IMR-90 (cell line): ENCODE measurements around the gene KCNAB1. TPM values are rescaled to one million over a fixed set of nuclear protein-coding genes. Genes with fewer than 3 reads are reported as not detected.

ENCODE experiments used
- ATAC-seq: fragments of 200-7000 bp; cut with Tn5 transposase; 2 replicates; pipeline ENCODE4 v1.9.1; 2020; ENCODE audit warnings: low read depth, mild to moderate bottlenecking, moderate library complexity
- BruUV-seq: library from RNA; stranded (reverse); fragments of 400-500 nt; replicated peaks from 2 replicates; lab custom pipeline; 2021; lab: Mats Ljungman, UMichigan
- CTCF ChIA-PET: fragments of 300-600 bp; formaldehyde crosslinking; extraction: SDS; loops from one replicate; lab custom pipeline; 2021; ENCODE audit warnings: antibody characterized with exemption; lab: Yijun Ruan, JAX
- POLR2A ChIA-PET: fragments of 300-600 bp; sonication (Branson Sonifier 250); formaldehyde crosslinking; loops from one replicate; lab custom pipeline; 2022; ENCODE audit warnings: antibody characterized with exemption; ENCODE audit not compliant: unreplicated experiment; lab: Charles Lee
- DNase-seq: peaks from one replicate; pipeline ENCODE4 v3.0.0; 2013
- H2AFZ ChIP-seq: replicated peaks from 2 replicates; pipeline ENCODE3; 2013; ENCODE audit warnings: low read length, mild to moderate bottlenecking; ENCODE audit not compliant: poor library complexity
- H2AK5ac ChIP-seq: 2 replicates; pipeline ENCODE4 v1.6.1; 2013; ENCODE audit warnings: low read depth, low read length, inconsistent platforms
- H2AK9ac ChIP-seq: replicated peaks from 2 replicates; pipeline ENCODE3; 2013; ENCODE audit warnings: mild to moderate bottlenecking, low read depth, low read length, moderate library complexity; ENCODE audit not compliant: poor library complexity
- H2BK120ac ChIP-seq: 2 replicates; pipeline ENCODE4 v1.6.1; 2013; ENCODE audit warnings: low read depth, low read length, inconsistent platforms
- H2BK15ac ChIP-seq: 3 replicates; pipeline ENCODE4 v1.6.1; 2013; ENCODE audit warnings: low read depth, low read length, inconsistent platforms
- H2BK20ac ChIP-seq: 2 replicates; pipeline ENCODE4 v1.6.1; 2013; ENCODE audit warnings: low read depth, mild to moderate bottlenecking, inconsistent platforms, low read length, moderate library complexity
- H2BK5ac ChIP-seq: 2 replicates; pipeline ENCODE4 v1.6.1; 2013; ENCODE audit warnings: mild to moderate bottlenecking, low read depth, low read length, inconsistent platforms; ENCODE audit not compliant: poor library complexity, severe bottlenecking
- H3K14ac ChIP-seq: replicated peaks from 2 replicates; pipeline ENCODE4 v1.6.1; 2013; ENCODE audit warnings: low read depth, low read length, inconsistent platforms
- H3K18ac ChIP-seq: 2 replicates; pipeline ENCODE4 v1.6.1; 2013; ENCODE audit warnings: low read depth, low read length, control low read depth
- H3K23ac ChIP-seq: 2 replicates; pipeline ENCODE4 v1.6.1; 2013; ENCODE audit warnings: low read depth, low read length, inconsistent platforms
- H3K27ac ChIP-seq: 2 replicates; pipeline ENCODE4 v1.5.1; 2013; ENCODE audit warnings: mild to moderate bottlenecking, control low read depth, low read length; ENCODE audit not compliant: insufficient read depth
- H3K27me3 ChIP-seq: 2 replicates; pipeline ENCODE4 v1.6.1; 2013; ENCODE audit warnings: low read length; ENCODE audit not compliant: control insufficient read depth, insufficient read depth
- H3K36me3 ChIP-seq: 2 replicates; pipeline ENCODE4 v1.6.1; 2013; ENCODE audit warnings: low read length, mixed read lengths; ENCODE audit not compliant: control insufficient read depth, insufficient read depth
- H3K4ac ChIP-seq: 2 replicates; pipeline ENCODE4 v1.6.1; 2013; ENCODE audit warnings: low read depth, low read length, inconsistent platforms
- H3K4me1 ChIP-seq: 2 replicates; pipeline ENCODE4 v1.6.1; 2013; ENCODE audit warnings: low read length, mixed read lengths; ENCODE audit not compliant: control insufficient read depth, insufficient read depth
- H3K4me2 ChIP-seq: 2 replicates; pipeline ENCODE4 v1.6.1; 2013; ENCODE audit warnings: low read depth, mild to moderate bottlenecking, control low read depth, low read length, moderate library complexity
- H3K4me3 ChIP-seq: 2 replicates; pipeline ENCODE4 v1.5.1; 2013; ENCODE audit warnings: low read depth, mild to moderate bottlenecking, control low read depth, low read length, moderate library complexity; ENCODE audit not compliant: insufficient read depth
- H3K56ac ChIP-seq: 2 replicates; pipeline ENCODE4 v1.6.1; 2013; ENCODE audit warnings: low read length, inconsistent platforms; ENCODE audit not compliant: insufficient read depth; ENCODE audit errors: extremely low read depth
- H3K79me1 ChIP-seq, 2 experiments: 2 replicates each; pipeline ENCODE4 v1.6.1; 2013; ENCODE audit warnings: low read length in 2 of 2, inconsistent platforms in 1 of 2, low read depth in 1 of 2
- H3K9ac ChIP-seq: 2 replicates; pipeline ENCODE4 v1.6.1; 2013; ENCODE audit warnings: low read depth, low read length, control low read depth
- H3K9me1 ChIP-seq: 2 replicates; pipeline ENCODE4 v1.6.1; 2013; ENCODE audit warnings: low read length, inconsistent platforms; ENCODE audit not compliant: insufficient read depth
- H3K9me3 ChIP-seq: 2 replicates; pipeline ENCODE4 v1.6.1; 2013; ENCODE audit warnings: low read length; ENCODE audit not compliant: control insufficient read depth, insufficient read depth
- H4K20me1 ChIP-seq: 2 replicates; pipeline ENCODE4 v1.6.1; 2013; ENCODE audit warnings: low read length, inconsistent platforms; ENCODE audit not compliant: insufficient read depth
- H4K5ac ChIP-seq: 2 replicates; pipeline ENCODE4 v1.6.1; 2013; ENCODE audit warnings: mild to moderate bottlenecking, low read depth, low read length, control low read depth
- H4K8ac ChIP-seq, 2 experiments: 2 replicates each; pipeline ENCODE4 v1.6.1; 2013; ENCODE audit warnings: low read depth in 2 of 2, low read length in 2 of 2, control low read depth in 1 of 2, inconsistent platforms in 1 of 2
- H4K91ac ChIP-seq: 2 replicates; pipeline ENCODE4 v1.6.1; 2013; ENCODE audit warnings: low read depth, low read length, inconsistent platforms; ENCODE audit not compliant: insufficient read depth
- CHD1 ChIP-seq: IDR thresholded peaks from 2 replicates; pipeline ENCODE4 v1.6.1; 2012; ENCODE audit warnings: low read depth, low read length, improper control_type of control experiment
- ELK1 ChIP-seq: fragments of 150-350 bp; IDR thresholded peaks from 2 replicates; pipeline ENCODE4 v1.6.1; 2016; ENCODE audit warnings: low read depth, mild to moderate bottlenecking, low read length, moderate library complexity, borderline replicate concordance
- FOS ChIP-seq: fragments of 150-350 bp; IDR thresholded peaks from 2 replicates; pipeline ENCODE4 v1.6.1; 2016; ENCODE audit warnings: low read depth, low read length
- MXI1 ChIP-seq: IDR thresholded peaks from 2 replicates; pipeline ENCODE4 v1.6.1; 2012; ENCODE audit warnings: low read depth, mild to moderate bottlenecking, low read length, moderate library complexity, borderline replicate concordance
- NFE2L2 ChIP-seq: fragments of 150-350 bp; IDR thresholded peaks from 2 replicates; pipeline ENCODE4 v1.6.1; 2016; ENCODE audit warnings: low read depth, mild to moderate bottlenecking, low read length
- WGBS, 2 experiments: methylation state at CpG; one replicate each; pipeline versions ENCODE4 v1.1.5 to v1.1.7; 2013; ENCODE audit warnings: missing lambda C conversion rate in 2 of 2; ENCODE audit not compliant: insufficient read length in 1 of 2; ENCODE audit errors: extremely low coverage in 2 of 2; 5-methylcytosine and 5-hydroxymethylcytosine counted together
- dilution Hi-C: fragments of 300-500 bp; cut with HindIII; formaldehyde crosslinking; loops from one replicate; pipeline ENCODE4 v1.14.3; 2018; ENCODE audit warnings: low sequenced_read_pairs; ENCODE audit not compliant: unreplicated experiment
- in situ Hi-C: fragments of 300-500 bp; cut with MboI; formaldehyde crosslinking; loops from 3 replicates; pipeline ENCODE4 v1.14.3; 2019; ENCODE audit warnings: low sequenced_read_pairs, inconsistent platforms, mixed read lengths
- intact Hi-C: fragments of 100-400 bp; cut with micrococcal nuclease; formaldehyde crosslinking; loops from 2 replicates; pipeline ENCODE4 v1.10.0; 2022
- polyA plus RNA-seq, 3 experiments: library from polyadenylated mRNA; depleted of rRNA; stranded (reverse); fragments of >200 nt; gene quantifications; 2 replicates each; pipeline ENCODE4 v1.2.3, GENCODE V29; 2012; ENCODE audit warnings: low replicate concordance in 1 of 3
- total RNA-seq: library from RNA; depleted of rRNA; stranded (reverse); fragments of >200 nt; gene quantifications from 2 replicates; pipeline ENCODE4 v1.2.3, GENCODE V29; 2012

The KCNAB1 gene
- total and polyA plus RNA-seq, 2 of the 4 experiments (the other 2 are of a cell fraction) = under 0.01 to 0.07 TPM

- dilution Hi-C loops (no loop called here), in situ Hi-C loops (no loop called here), intact Hi-C loops (no loop called here)
- H2BK5ac ChIP-seq = no peak overlapping the region
- no peak overlapping the region for H4K91ac ChIP-seq
- TF ChIP-seq CHD1 (no peak), FOS (no peak), NFE2L2 (no peak), ELK1 (no peak), MXI1 (no peak)
- no peaks in the 10 kb centered on the region for H4K20me1 ChIP-seq
- no peak overlapping the region for H3K9ac ChIP-seq
- H4K5ac ChIP-seq = no peak overlapping the region
- peaks cover 11% of the 10 kb centered on the region; the same call in 1 of the 2 replicates for H3K27me3 ChIP-seq
- H3K27ac ChIP-seq = no peak overlapping the region
- no peak overlapping the region for H4K8ac ChIP-seq
- H3K79me1 ChIP-seq = no peaks in the 10 kb centered on the region
- no peak overlapping the region for H2BK120ac ChIP-seq
- H3K56ac ChIP-seq = no peak overlapping the region
- no peak overlapping the region for H3K18ac ChIP-seq
- no peak overlapping the region for H3K4me2 ChIP-seq
- H3K4me1 ChIP-seq = no peaks in the 10 kb centered on the region
- no peaks in the 10 kb centered on the region for H3K9me1 ChIP-seq
- no peak overlapping the region for H2BK20ac ChIP-seq
- no TSS peak for BruUV-seq
- ATAC-seq = no peak
- WGBS, 2 experiments = 57% methylated on average over 1 of the region's 5 CpGs; no CpG with 5 or more reads in 1 of the 2 experiments
- CTCF ChIA-PET = no interaction called here
- DNase-seq = no peak
- POLR2A ChIA-PET = no interaction called here
- no peaks in the 10 kb centered on the region for H3K36me3 ChIP-seq
- no peak overlapping the region for H3K14ac ChIP-seq
- H2BK15ac ChIP-seq = no peak overlapping the region
- no peak overlapping the region for H2AFZ ChIP-seq
- H2AK9ac ChIP-seq = no peak overlapping the region
- no peak overlapping the region for H2AK5ac ChIP-seq
- H3K9me3 ChIP-seq = no peaks in the 10 kb centered on the region
- H3K4ac ChIP-seq = no peak overlapping the region
- no peak overlapping the region for H3K23ac ChIP-seq
- no peak overlapping the region for H3K4me3 ChIP-seq
These were observed 342.7 kb downstream of the KCNAB1 start for GRCh38 chr3:156463123-156463522.
